CD14-positive monocyte (primary cell): ENCODE data around the gene RPTOR. TPM values are rescaled to one million over a fixed set of nuclear protein-coding genes. Genes with fewer than 3 reads are reported as not detected.
A peak's percentile ranks its signal among the peaks of the same experiment; 100 is the strongest.

Experiments used
- DNase-seq, 3 donors: peaks; one replicate each; pipeline ENCODE4 v3.0.0-alpha.2; 2011 to 2022
- H2AFZ ChIP-seq: 2 replicates; pipeline ENCODE4 v1.6.0; 2012; ENCODE audit warnings: mild to moderate bottlenecking, low read depth, low read length, inconsistent platforms; ENCODE audit not compliant: insufficient read depth, poor library complexity, severe bottlenecking
- H3K27ac ChIP-seq, 2 donors: 1 replicate in 1 of 2; 2 replicates in 1 of 2; pipeline ENCODE4 v1.5.1; 2012 to 2013; ENCODE audit warnings: low read length in 2 of 2, control low read depth in 1 of 2, inconsistent platforms in 1 of 2, low read depth in 1 of 2, mild to moderate bottlenecking in 1 of 2
- H3K27me3 ChIP-seq, 2 donors: one replicate each; pipeline versions ENCODE4 v1.6.0 to v1.6.1; 2011 to 2013; ENCODE audit warnings: low read length in 2 of 2; ENCODE audit not compliant: control insufficient read depth in 2 of 2, insufficient read depth in 2 of 2
- H3K36me3 ChIP-seq, 2 donors: replicated peaks in 1 of 2; 1 replicate in 1 of 2; 2 replicates in 1 of 2; pipeline versions ENCODE4 v1.5.1 to v1.6.1; 2012 to 2013; ENCODE audit warnings: low read length in 2 of 2, control low read depth in 1 of 2, inconsistent platforms in 1 of 2, mild to moderate bottlenecking in 1 of 2; ENCODE audit not compliant: insufficient read depth in 2 of 2, control insufficient read depth in 1 of 2
- H3K4me1 ChIP-seq, 2 donors: 1 replicate in 1 of 2; 2 replicates in 1 of 2; pipeline versions ENCODE4 v1.5.1 to v1.6.1; 2012 to 2013; ENCODE audit warnings: low read length in 2 of 2, control low read depth in 1 of 2, inconsistent platforms in 1 of 2, mild to moderate bottlenecking in 1 of 2, moderate library complexity in 1 of 2; ENCODE audit not compliant: insufficient read depth in 2 of 2, control insufficient read depth in 1 of 2
- H3K4me2 ChIP-seq: replicated peaks from 2 replicates; pipeline ENCODE3; 2012; ENCODE audit warnings: low read length, moderate library complexity, mild to moderate bottlenecking; ENCODE audit not compliant: poor library complexity, severe bottlenecking; ENCODE audit errors: extremely low read depth
- H3K4me3 ChIP-seq, 3 experiments: fragments of 200-600 bp in 1 of 3; sonication (generic) in 1 of 3; replicated peaks in 1 of 3; 1 replicate in 2 of 3; 2 replicates in 1 of 3; pipeline ENCODE4 v1.5.1; 2011 to 2013; ENCODE audit warnings: low read length in 3 of 3, mild to moderate bottlenecking in 3 of 3, control low read depth in 2 of 3, low read depth in 2 of 3, inconsistent platforms in 1 of 3, moderate library complexity in 1 of 3
- H3K79me2 ChIP-seq: 2 replicates; pipeline ENCODE4 v1.6.0; 2012; ENCODE audit warnings: mild to moderate bottlenecking, control low read depth, inconsistent platforms, low read length, moderate library complexity; ENCODE audit not compliant: insufficient read depth
- H3K9ac ChIP-seq: 2 replicates; pipeline ENCODE4 v1.6.0; 2017; ENCODE audit warnings: low read length, mild to moderate bottlenecking; ENCODE audit not compliant: insufficient read depth, poor library complexity, severe bottlenecking
- H3K9me3 ChIP-seq, 2 donors: replicated peaks in 1 of 2; 1 replicate in 1 of 2; 2 replicates in 1 of 2; pipeline versions ENCODE4 v1.5.1 to v1.6.1; 2012 to 2013; ENCODE audit warnings: low read length in 2 of 2, control low read depth in 1 of 2; ENCODE audit not compliant: control insufficient read depth in 1 of 2, insufficient read depth in 1 of 2
- H4K20me1 ChIP-seq: 2 replicates; pipeline ENCODE4 v1.6.0; 2012; ENCODE audit warnings: mild to moderate bottlenecking, low read length, control low read depth, moderate library complexity; ENCODE audit not compliant: insufficient read depth
- H3K27ac Mint-ChIP-seq, 7 donors: one replicate each; pipeline ENCODE4 v1.8.0; 2020; ENCODE audit warnings: mild to moderate bottlenecking in 7 of 7, mixed read lengths in 7 of 7, moderate library complexity in 6 of 7, inconsistent platforms in 2 of 7
- H3K27me3 Mint-ChIP-seq, 3 donors: one replicate each; pipeline ENCODE4 v1.8.0; 2021 to 2022; ENCODE audit warnings: low read depth in 3 of 3, mild to moderate bottlenecking in 3 of 3, mixed read lengths in 3 of 3, moderate library complexity in 3 of 3, inconsistent platforms in 1 of 3
- H3K36me3 Mint-ChIP-seq, 2 donors: one replicate each; pipeline ENCODE4 v1.8.0; 2020; ENCODE audit warnings: mixed read lengths in 2 of 2, inconsistent platforms in 1 of 2, mild to moderate bottlenecking in 1 of 2
- H3K4me1 Mint-ChIP-seq: one replicate; pipeline ENCODE4 v1.8.0; 2020; ENCODE audit warnings: mild to moderate bottlenecking, mixed read lengths
- H3K4me3 Mint-ChIP-seq, 2 donors: one replicate each; pipeline ENCODE4 v1.8.0; 2020; ENCODE audit warnings: mild to moderate bottlenecking in 2 of 2, mixed read lengths in 2 of 2, moderate library complexity in 1 of 2
- H3K9me3 Mint-ChIP-seq, 7 donors: one replicate each; pipeline ENCODE4 v1.8.0; 2020 to 2022; ENCODE audit warnings: mixed read lengths in 7 of 7, mild to moderate bottlenecking in 6 of 7, moderate library complexity in 6 of 7, inconsistent platforms in 2 of 7
- WGBS: methylation state at CpG from one replicate; pipeline ENCODE4 v1.1.5; 2013; ENCODE audit warnings: missing lambda C conversion rate; ENCODE audit not compliant: insufficient coverage; 5-methylcytosine and 5-hydroxymethylcytosine counted together
- intact Hi-C, 2 donors: fragments of 100-400 bp; cut with micrococcal nuclease; formaldehyde crosslinking; loops; one replicate each; pipeline versions ENCODE4 v1.15.0 to v1.15.1; 2023
- polyA plus RNA-seq, 3 donors: library from polyadenylated mRNA; depleted of rRNA in 1 of 3; unstranded in 2 of 3; stranded (reverse) in 1 of 3; fragments of 300-500 nt in 2 of 3; fragments of >200 nt in 1 of 3; fragmentation: Illumina TruSeq in 2 of 3; gene quantifications; 1 replicate in 2 of 3; 2 replicates in 1 of 3; pipeline ENCODE4 v1.2.3, GENCODE V29; 2012 to 2021
- TF ChIP-seq, protein P1 (sequence below): fragments of 200-600 bp; IDR thresholded peaks from one replicate; pipeline ENCODE4 v1.8.0; 2022; ENCODE audit warnings: antibody characterized with exemption, mild to moderate bottlenecking

Gene RPTOR
- polyA plus RNA-seq, 3 donors = 1.1 to 8.7 (median 2.6) TPM

DNA sequence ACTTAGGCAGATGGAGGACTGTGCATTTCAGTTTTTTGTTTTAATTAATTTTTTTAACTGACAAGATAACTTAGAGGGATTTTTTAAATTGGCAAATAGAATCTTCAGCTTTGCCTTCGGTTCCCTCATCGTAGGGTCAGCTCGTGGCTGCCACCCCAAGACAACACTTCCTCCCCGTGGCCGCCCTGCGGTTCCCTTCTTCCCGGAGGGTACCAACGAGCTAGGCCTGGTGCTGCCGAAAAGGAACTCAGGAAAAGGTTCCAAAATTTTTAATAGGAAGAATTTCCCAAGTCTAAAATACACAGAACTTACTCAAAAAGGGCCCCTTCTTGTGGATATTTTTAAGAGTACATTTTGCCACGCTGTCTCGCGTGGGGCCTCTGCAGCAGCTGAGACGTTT, 236.6 kb downstream of the RPTOR start:
- H3K4me1 Mint-ChIP-seq = peaks cover 35% of the 10 kb centered on the region
- peak overlapping the region; percentile 71 to 86 for H3K4me3 Mint-ChIP-seq
- Histone ChIP-seq H3K9me3 (no peaks in the 10 kb centered on the region), H3K9ac (peak overlapping the region; percentile 29), H3K4me1 (peaks cover 27 to 40% of the 10 kb centered on the region in 2 donors), H3K79me2 (no peaks in the 10 kb centered on the region), H3K4me2 (peak overlapping the region; percentile 42), H3K27me3 (no peaks in the 10 kb centered on the region), H2AFZ (no peak overlapping the region), H3K27ac (peak overlapping the region; percentile 18 to 69), H3K36me3 (peaks cover 0 to 4% of the 10 kb centered on the region in 2 donors), H4K20me1 (peaks cover 12% of the 10 kb centered on the region), H3K4me3 (peak overlapping the region in 1 of 3 experiments; percentile 44)
- H3K9me3 Mint-ChIP-seq = no peaks in the 10 kb centered on the region
- peaks cover 26 to 39% of the 10 kb centered on the region in 2 donors for H3K36me3 Mint-ChIP-seq
- intact Hi-C loops = loop anchor here (2.0 to 10.0 kb wide), 2 partner anchors 52 to 56 kb away; no protein-coding TSS in a partner anchor
- peak overlapping the region in 6 of 7 donors; percentile 5 to 96 (median 66) for H3K27ac Mint-ChIP-seq
- DNase-seq = peak; percentile 27 to 64 (median 51)
- TF ChIP-seq, protein P1, sequence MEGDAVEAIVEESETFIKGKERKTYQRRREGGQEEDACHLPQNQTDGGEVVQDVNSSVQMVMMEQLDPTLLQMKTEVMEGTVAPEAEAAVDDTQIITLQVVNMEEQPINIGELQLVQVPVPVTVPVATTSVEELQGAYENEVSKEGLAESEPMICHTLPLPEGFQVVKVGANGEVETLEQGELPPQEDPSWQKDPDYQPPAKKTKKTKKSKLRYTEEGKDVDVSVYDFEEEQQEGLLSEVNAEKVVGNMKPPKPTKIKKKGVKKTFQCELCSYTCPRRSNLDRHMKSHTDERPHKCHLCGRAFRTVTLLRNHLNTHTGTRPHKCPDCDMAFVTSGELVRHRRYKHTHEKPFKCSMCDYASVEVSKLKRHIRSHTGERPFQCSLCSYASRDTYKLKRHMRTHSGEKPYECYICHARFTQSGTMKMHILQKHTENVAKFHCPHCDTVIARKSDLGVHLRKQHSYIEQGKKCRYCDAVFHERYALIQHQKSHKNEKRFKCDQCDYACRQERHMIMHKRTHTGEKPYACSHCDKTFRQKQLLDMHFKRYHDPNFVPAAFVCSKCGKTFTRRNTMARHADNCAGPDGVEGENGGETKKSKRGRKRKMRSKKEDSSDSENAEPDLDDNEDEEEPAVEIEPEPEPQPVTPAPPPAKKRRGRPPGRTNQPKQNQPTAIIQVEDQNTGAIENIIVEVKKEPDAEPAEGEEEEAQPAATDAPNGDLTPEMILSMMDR = no peak
- H3K27me3 Mint-ChIP-seq = peaks cover 0 to 4% (median 0%) of the 10 kb centered on the region in 3 donors
- WGBS = 0% methylated on average over 7 of the region's 13 CpGs

DNA sequence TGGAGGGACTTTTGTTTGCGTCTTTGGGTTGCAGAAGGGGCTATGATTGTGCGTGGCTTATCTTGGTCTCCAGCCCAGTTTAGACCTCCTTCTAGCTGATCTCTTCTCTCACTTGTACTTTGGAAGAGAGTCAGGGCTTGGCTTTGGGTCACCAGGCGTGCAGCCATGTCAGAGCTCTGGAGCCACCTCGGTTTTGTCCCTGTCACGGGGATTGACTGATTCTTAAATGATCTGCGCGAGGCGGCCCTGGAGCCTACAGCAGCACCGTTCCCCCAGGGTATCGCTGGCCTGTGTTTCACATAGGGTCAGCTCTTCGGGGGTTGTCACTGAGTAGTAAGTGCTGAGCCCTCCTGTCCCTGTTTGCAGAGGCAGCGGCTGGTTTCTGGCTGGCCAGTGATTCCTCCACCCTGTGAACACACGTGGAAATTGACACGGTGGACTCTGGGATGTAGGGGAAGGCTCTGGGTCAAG, 237.2 kb downstream of the RPTOR start:
- Histone ChIP-seq H3K9ac (no peak overlapping the region), H3K27ac (no peak overlapping the region), H3K9me3 (no peaks in the 10 kb centered on the region), H3K27me3 (no peaks in the 10 kb centered on the region), H2AFZ (no peak overlapping the region), H4K20me1 (peaks cover 12% of the 10 kb centered on the region), H3K79me2 (no peaks in the 10 kb centered on the region), H3K4me3 (peak overlapping the region in 1 of 3 experiments; percentile 44), H3K4me1 (peaks cover 27 to 40% of the 10 kb centered on the region in 2 donors), H3K36me3 (peaks cover 0 to 2% of the 10 kb centered on the region in 2 donors), H3K4me2 (peak overlapping the region; percentile 42)
- no peak for DNase-seq
- H3K9me3 Mint-ChIP-seq = no peaks in the 10 kb centered on the region
- 78% methylated on average over 9 of the region's 14 CpGs for WGBS
- peaks cover 35% of the 10 kb centered on the region for H3K4me1 Mint-ChIP-seq
- H3K36me3 Mint-ChIP-seq = peaks cover 21 to 33% of the 10 kb centered on the region in 2 donors
- peaks cover 0 to 4% (median 0%) of the 10 kb centered on the region in 3 donors for H3K27me3 Mint-ChIP-seq
- intact Hi-C loops = loop anchor here (2.0 to 10.0 kb wide), 2 partner anchors 51 to 57 kb away; no protein-coding TSS in a partner anchor
- TF ChIP-seq, protein P1 = no peak
- H3K4me3 Mint-ChIP-seq = no peak overlapping the region
- peak overlapping the region in 1 of 7 donors; percentile 96 for H3K27ac Mint-ChIP-seq
